CD14-positive monocyte (primary cell): Measurements from ENCODE around the gene EFNB3. TPM values are rescaled to one million over a fixed set of nuclear protein-coding genes. Genes with fewer than 3 reads are reported as not detected.
A peak's percentile ranks its signal among the peaks of the same experiment; 100 is the strongest.

Source experiments
- DNase-seq, 3 donors: peaks; one replicate each; pipeline ENCODE4 v3.0.0-alpha.2; 2011 to 2022
- H2AFZ ChIP-seq: 2 replicates; pipeline ENCODE4 v1.6.0; 2012; ENCODE audit warnings: mild to moderate bottlenecking, low read depth, low read length, inconsistent platforms; ENCODE audit not compliant: insufficient read depth, poor library complexity, severe bottlenecking
- H3K27ac ChIP-seq, 2 donors: 1 replicate in 1 of 2; 2 replicates in 1 of 2; pipeline ENCODE4 v1.5.1; 2012 to 2013; ENCODE audit warnings: low read length in 2 of 2, control low read depth in 1 of 2, inconsistent platforms in 1 of 2, low read depth in 1 of 2, mild to moderate bottlenecking in 1 of 2
- H3K27me3 ChIP-seq, 2 donors: one replicate each; pipeline versions ENCODE4 v1.6.0 to v1.6.1; 2011 to 2013; ENCODE audit warnings: low read length in 2 of 2; ENCODE audit not compliant: control insufficient read depth in 2 of 2, insufficient read depth in 2 of 2
- H3K36me3 ChIP-seq, 2 donors: replicated peaks in 1 of 2; 1 replicate in 1 of 2; 2 replicates in 1 of 2; pipeline versions ENCODE4 v1.5.1 to v1.6.1; 2012 to 2013; ENCODE audit warnings: low read length in 2 of 2, control low read depth in 1 of 2, inconsistent platforms in 1 of 2, mild to moderate bottlenecking in 1 of 2; ENCODE audit not compliant: insufficient read depth in 2 of 2, control insufficient read depth in 1 of 2
- H3K4me1 ChIP-seq, 2 donors: 1 replicate in 1 of 2; 2 replicates in 1 of 2; pipeline versions ENCODE4 v1.5.1 to v1.6.1; 2012 to 2013; ENCODE audit warnings: low read length in 2 of 2, control low read depth in 1 of 2, inconsistent platforms in 1 of 2, mild to moderate bottlenecking in 1 of 2, moderate library complexity in 1 of 2; ENCODE audit not compliant: insufficient read depth in 2 of 2, control insufficient read depth in 1 of 2
- H3K4me2 ChIP-seq: replicated peaks from 2 replicates; pipeline ENCODE3; 2012; ENCODE audit warnings: low read length, moderate library complexity, mild to moderate bottlenecking; ENCODE audit not compliant: poor library complexity, severe bottlenecking; ENCODE audit errors: extremely low read depth
- H3K4me3 ChIP-seq, 3 experiments: fragments of 200-600 bp in 1 of 3; sonication (generic) in 1 of 3; replicated peaks in 1 of 3; 1 replicate in 2 of 3; 2 replicates in 1 of 3; pipeline ENCODE4 v1.5.1; 2011 to 2013; ENCODE audit warnings: low read length in 3 of 3, mild to moderate bottlenecking in 3 of 3, control low read depth in 2 of 3, low read depth in 2 of 3, inconsistent platforms in 1 of 3, moderate library complexity in 1 of 3
- H3K79me2 ChIP-seq: 2 replicates; pipeline ENCODE4 v1.6.0; 2012; ENCODE audit warnings: mild to moderate bottlenecking, control low read depth, inconsistent platforms, low read length, moderate library complexity; ENCODE audit not compliant: insufficient read depth
- H3K9ac ChIP-seq: 2 replicates; pipeline ENCODE4 v1.6.0; 2017; ENCODE audit warnings: low read length, mild to moderate bottlenecking; ENCODE audit not compliant: insufficient read depth, poor library complexity, severe bottlenecking
- H3K9me3 ChIP-seq, 2 donors: replicated peaks in 1 of 2; 1 replicate in 1 of 2; 2 replicates in 1 of 2; pipeline versions ENCODE4 v1.5.1 to v1.6.1; 2012 to 2013; ENCODE audit warnings: low read length in 2 of 2, control low read depth in 1 of 2; ENCODE audit not compliant: control insufficient read depth in 1 of 2, insufficient read depth in 1 of 2
- H4K20me1 ChIP-seq: 2 replicates; pipeline ENCODE4 v1.6.0; 2012; ENCODE audit warnings: mild to moderate bottlenecking, low read length, control low read depth, moderate library complexity; ENCODE audit not compliant: insufficient read depth
- H3K27ac Mint-ChIP-seq, 7 donors: one replicate each; pipeline ENCODE4 v1.8.0; 2020; ENCODE audit warnings: mild to moderate bottlenecking in 7 of 7, mixed read lengths in 7 of 7, moderate library complexity in 6 of 7, inconsistent platforms in 2 of 7
- H3K27me3 Mint-ChIP-seq, 3 donors: one replicate each; pipeline ENCODE4 v1.8.0; 2021 to 2022; ENCODE audit warnings: low read depth in 3 of 3, mild to moderate bottlenecking in 3 of 3, mixed read lengths in 3 of 3, moderate library complexity in 3 of 3, inconsistent platforms in 1 of 3
- H3K36me3 Mint-ChIP-seq, 2 donors: one replicate each; pipeline ENCODE4 v1.8.0; 2020; ENCODE audit warnings: mixed read lengths in 2 of 2, inconsistent platforms in 1 of 2, mild to moderate bottlenecking in 1 of 2
- H3K4me1 Mint-ChIP-seq: one replicate; pipeline ENCODE4 v1.8.0; 2020; ENCODE audit warnings: mild to moderate bottlenecking, mixed read lengths
- H3K4me3 Mint-ChIP-seq, 2 donors: one replicate each; pipeline ENCODE4 v1.8.0; 2020; ENCODE audit warnings: mild to moderate bottlenecking in 2 of 2, mixed read lengths in 2 of 2, moderate library complexity in 1 of 2
- H3K9me3 Mint-ChIP-seq, 7 donors: one replicate each; pipeline ENCODE4 v1.8.0; 2020 to 2022; ENCODE audit warnings: mixed read lengths in 7 of 7, mild to moderate bottlenecking in 6 of 7, moderate library complexity in 6 of 7, inconsistent platforms in 2 of 7
- WGBS: methylation state at CpG from one replicate; pipeline ENCODE4 v1.1.5; 2013; ENCODE audit warnings: missing lambda C conversion rate; ENCODE audit not compliant: insufficient coverage; 5-methylcytosine and 5-hydroxymethylcytosine counted together
- intact Hi-C, 2 donors: fragments of 100-400 bp; cut with micrococcal nuclease; formaldehyde crosslinking; loops; one replicate each; pipeline versions ENCODE4 v1.15.0 to v1.15.1; 2023
- polyA plus RNA-seq, 3 donors: library from polyadenylated mRNA; depleted of rRNA in 1 of 3; unstranded in 2 of 3; stranded (reverse) in 1 of 3; fragments of 300-500 nt in 2 of 3; fragments of >200 nt in 1 of 3; fragmentation: Illumina TruSeq in 2 of 3; gene quantifications; 1 replicate in 2 of 3; 2 replicates in 1 of 3; pipeline ENCODE4 v1.2.3, GENCODE V29; 2012 to 2021
- TF ChIP-seq, protein P1 (sequence below): fragments of 200-600 bp; IDR thresholded peaks from one replicate; pipeline ENCODE4 v1.8.0; 2022; ENCODE audit warnings: antibody characterized with exemption, mild to moderate bottlenecking

Gene EFNB3
- polyA plus RNA-seq, 3 donors, result 0.01 TPM; not detected in 2

- Mint-ChIP-seq H3K36me3 (peaks cover 0 to 5% of the 10 kb centered on the region in 2 donors), H3K4me1 (peaks cover 23% of the 10 kb centered on the region), H3K27me3 (peaks cover 53 to 94% (median 64%) of the 10 kb centered on the region in 3 donors), H3K9me3 (peaks cover 0 to 2% (median 0%) of the 10 kb centered on the region in 7 donors), H3K27ac (no peak overlapping the region), H3K4me3 (peak overlapping the region in 1 of 2 donors; percentile 80)
- peaks cover 16% of the 10 kb centered on the region in 2 donors for H3K4me1 ChIP-seq
- H3K36me3 ChIP-seq, result no peaks in the 10 kb centered on the region
- intact Hi-C loops, result no loop called here
- no peak overlapping the region for H2AFZ ChIP-seq
- WGBS, result 38% methylated on average over 7 of the region's 20 CpGs
- H3K27me3 ChIP-seq, result peaks cover 19 to 82% of the 10 kb centered on the region in 2 donors
- H3K9ac ChIP-seq, result no peak overlapping the region
- TF ChIP-seq, protein P1, sequence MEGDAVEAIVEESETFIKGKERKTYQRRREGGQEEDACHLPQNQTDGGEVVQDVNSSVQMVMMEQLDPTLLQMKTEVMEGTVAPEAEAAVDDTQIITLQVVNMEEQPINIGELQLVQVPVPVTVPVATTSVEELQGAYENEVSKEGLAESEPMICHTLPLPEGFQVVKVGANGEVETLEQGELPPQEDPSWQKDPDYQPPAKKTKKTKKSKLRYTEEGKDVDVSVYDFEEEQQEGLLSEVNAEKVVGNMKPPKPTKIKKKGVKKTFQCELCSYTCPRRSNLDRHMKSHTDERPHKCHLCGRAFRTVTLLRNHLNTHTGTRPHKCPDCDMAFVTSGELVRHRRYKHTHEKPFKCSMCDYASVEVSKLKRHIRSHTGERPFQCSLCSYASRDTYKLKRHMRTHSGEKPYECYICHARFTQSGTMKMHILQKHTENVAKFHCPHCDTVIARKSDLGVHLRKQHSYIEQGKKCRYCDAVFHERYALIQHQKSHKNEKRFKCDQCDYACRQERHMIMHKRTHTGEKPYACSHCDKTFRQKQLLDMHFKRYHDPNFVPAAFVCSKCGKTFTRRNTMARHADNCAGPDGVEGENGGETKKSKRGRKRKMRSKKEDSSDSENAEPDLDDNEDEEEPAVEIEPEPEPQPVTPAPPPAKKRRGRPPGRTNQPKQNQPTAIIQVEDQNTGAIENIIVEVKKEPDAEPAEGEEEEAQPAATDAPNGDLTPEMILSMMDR, result no peak
- H3K4me2 ChIP-seq, result peak overlapping the region; percentile 82
- peak overlapping the region in 1 of 3 experiments; percentile 67 for H3K4me3 ChIP-seq
- H3K9me3 ChIP-seq, result peaks cover 0 to 6% of the 10 kb centered on the region in 2 donors
- H3K79me2 ChIP-seq, result no peaks in the 10 kb centered on the region
- DNase-seq, result no peak
- no peaks in the 10 kb centered on the region for H4K20me1 ChIP-seq
- H3K27ac ChIP-seq, result no peak overlapping the region
Measured at GRCh38 chr17:7715936-7716886, 11.2 kb downstream of the EFNB3 start.

- Histone ChIP-seq H3K4me3 (peak within 1 kb of the TSS in 2 of 3 experiments; percentile 27 to 67), H3K9me3 (peaks cover 0 to 6% of the 10 kb centered on the region in 2 donors), H2AFZ (peak within 1 kb of the TSS; percentile 77), H3K36me3 (no peaks in the 10 kb centered on the region), H3K9ac (peak within 1 kb of the TSS; percentile 32), H3K27me3 (peaks cover 19 to 74% of the 10 kb centered on the region in 2 donors), H3K4me2 (peak within 1 kb of the TSS; percentile 82), H4K20me1 (no peaks in the 10 kb centered on the region), H3K27ac (no peak within 1 kb of the TSS), H3K4me1 (peaks cover 16% of the 10 kb centered on the region in 2 donors), H3K79me2 (no peaks in the 10 kb centered on the region)
- peaks cover 0 to 2% (median 0%) of the 10 kb centered on the region in 7 donors for H3K9me3 Mint-ChIP-seq
- peak; percentile 16 to 37 (median 23) for DNase-seq
- intact Hi-C loops, result no loop called here
- peaks cover 20% of the 10 kb centered on the region for H3K4me1 Mint-ChIP-seq
- H3K4me3 Mint-ChIP-seq, result peak within 1 kb of the TSS; percentile 68 to 87
- TF ChIP-seq, protein P1, result peak; percentile 24
- under 1% methylated on average over 54 of the region's 64 CpGs for WGBS
- H3K27ac Mint-ChIP-seq, result no peak within 1 kb of the TSS
- H3K36me3 Mint-ChIP-seq, result peaks cover 0 to 2% of the 10 kb centered on the region in 2 donors
- H3K27me3 Mint-ChIP-seq, result peaks cover 55 to 90% (median 57%) of the 10 kb centered on the region in 3 donors
Measured at GRCh38 chr17:7716901-7717755, 12.1 kb downstream of the EFNB3 start, which contains the start of gene DNAH2. Gene DNAH2 (plus strand): TSS chr17:7717744. CDS start chr17:7719735, 1,991 bp downstream.
